HS-27A (cell line): ENCODE results near the gene EFCAB7.
"Not testable (repeated sequence)": the region's sequence is repeated elsewhere in the genome, so short reads cannot be mapped to it uniquely, and the experiment has no call there.

Source experiments
- DNase-seq: peaks from one replicate; pipeline ENCODE4 v3.0.0-alpha.2; 2012; ENCODE audit warnings: low read depth, missing footprints

Gene EFCAB7

GRCh38 chr1:63555480-63555879 lies 32.2 kb downstream of the EFCAB7 start:
- DNase-seq = no peak

GRCh38 chr1:63557365-63557987 lies 34.2 kb downstream of the EFCAB7 start:
- peak; percentile 29 for DNase-seq

GRCh38 chr1:63559357-63559756 lies 36.0 kb downstream of the EFCAB7 start:
- no peak for DNase-seq

- no peak for DNase-seq
These were observed 40.4 kb downstream of the EFCAB7 start for GRCh38 chr1:63563745-63564144.

- DNase-seq = no peak
These were observed 45.7 kb downstream of the EFCAB7 start for GRCh38 chr1:63569068-63569467.

- no peak for DNase-seq
These were observed 46.5 kb downstream of the EFCAB7 start for GRCh38 chr1:63569640-63570316.

GRCh38 chr1:63572686-63573085 lies 49.4 kb downstream of the EFCAB7 start:
- DNase-seq = not testable (repeated sequence)

GRCh38 chr1:63574203-63574796 lies 51.0 kb downstream of the EFCAB7 start:
- not testable (repeated sequence) for DNase-seq

- peak; percentile 42 for DNase-seq
These were observed 52.1 kb downstream of the EFCAB7 start for GRCh38 chr1:63575340-63575826.

GRCh38 chr1:63586326-63586725 lies 63.0 kb downstream of the EFCAB7 start:
- not testable (repeated sequence) for DNase-seq

GRCh38 chr1:63590166-63590560 lies 66.8 kb downstream of the EFCAB7 start:
- no peak for DNase-seq

GRCh38 chr1:63592536-63593302 lies 69.4 kb downstream of the EFCAB7 start:
- DNase-seq = peak; percentile 19

- DNase-seq = peak; percentile 77
These were observed 70.1 kb downstream of the EFCAB7 start, which contains the start of gene PGM1 for GRCh38 chr1:63593303-63593885. PGM1 (plus strand) TSS chr1:63593411; CDS start chr1:63593489, 78 bp downstream.

- peak; percentile 54 for DNase-seq
These were observed 70.7 kb downstream of the EFCAB7 start for GRCh38 chr1:63593886-63594605.

GRCh38 chr1:63595435-63595834 lies 72.1 kb downstream of the EFCAB7 start:
- DNase-seq = no peak

- no peak for DNase-seq
These were observed 76.5 kb downstream of the EFCAB7 start for GRCh38 chr1:63599799-63600198.

GRCh38 chr1:63600248-63600647 lies 76.9 kb downstream of the EFCAB7 start:
- DNase-seq = no peak

- DNase-seq = no peak
These were observed 77.7 kb downstream of the EFCAB7 start for GRCh38 chr1:63601061-63601460.

GRCh38 chr1:63601463-63601862 lies 78.1 kb downstream of the EFCAB7 start:
- no peak for DNase-seq

GRCh38 chr1:63601912-63602311 lies 78.6 kb downstream of the EFCAB7 start:
- DNase-seq = no peak

- no peak for DNase-seq
These were observed 79.3 kb downstream of the EFCAB7 start for GRCh38 chr1:63602629-63603028.
